ENCODE results near the gene RABAC1. TPM values are rescaled to one million over a fixed set of nuclear protein-coding genes. Genes with fewer than 3 reads are reported as not detected.

Gene RABAC1
- total and polyA plus RNA-seq, 10 of the 15 experiments (the other 5 are each of a cell fraction or from before 2014, with no cell fraction given), result 10.9 to 115 (median 49.2) TPM

DNA sequence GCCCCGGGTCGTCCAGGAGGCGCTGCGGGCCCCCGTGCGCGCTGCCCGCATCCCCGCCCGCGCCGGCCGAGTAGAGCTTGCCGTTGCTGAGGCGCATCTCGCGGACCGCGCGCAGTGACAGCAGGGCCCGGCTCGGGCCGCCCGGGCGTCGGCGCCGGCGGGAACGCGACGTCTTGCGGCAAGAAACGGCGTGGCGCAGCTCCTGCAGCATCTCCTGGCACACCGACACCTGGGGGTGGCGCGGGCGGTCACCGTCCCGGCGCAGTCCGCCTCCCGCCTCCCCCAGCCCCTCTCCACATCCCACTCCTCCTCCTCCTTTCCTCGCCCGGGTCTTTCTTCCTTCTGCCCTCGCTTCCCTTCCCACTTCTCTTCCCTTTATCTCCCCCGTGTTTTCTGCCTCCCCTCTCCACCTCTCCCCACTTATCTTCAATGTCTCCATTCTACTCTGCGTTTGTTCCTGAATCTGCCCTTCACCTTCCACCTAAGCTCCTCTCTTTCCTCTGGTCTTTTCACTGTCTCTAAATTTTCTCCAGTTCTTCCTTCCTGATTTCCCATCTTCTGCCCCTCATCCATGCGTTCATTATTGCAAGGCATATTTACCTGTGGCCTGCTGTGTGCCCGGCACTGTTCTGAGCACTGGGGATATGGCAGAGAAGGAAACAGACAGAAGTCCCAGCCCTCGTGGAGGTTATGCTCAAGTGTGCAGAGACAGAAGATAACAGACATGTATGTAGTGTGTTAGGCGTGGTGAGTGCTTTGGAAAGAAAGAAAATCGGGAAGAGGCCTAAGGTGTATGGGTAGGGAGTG is 40.2 kb upstream of the RABAC1 start:
- H3K27me3 ChIP-seq (replicated peaks in 1 of 2; ENCODE audit: control insufficient read depth in 2 of 2, insufficient read depth in 2 of 2, low read length in 1 of 2), result peaks cover 3 to 21% of the 10 kb centered on the region in 2 experiments; a peak in 2 of 4 replicates
- no peak overlapping the region for H3K4me3 ChIP-seq
- no peaks in the 10 kb centered on the region for H4K20me1 ChIP-seq (ENCODE audit: control insufficient read depth, insufficient read depth)
- intact Hi-C loops (cut with micrococcal nuclease; ENCODE audit: unreplicated experiment) (no loop called here), in situ Hi-C loops (cut with MboI) (no loop called here)
- ChIA-PET SMC1A (ENCODE audit: uncharacterized antibody, unreplicated experiment) (no interaction called here), CTCF (interaction anchor here (1.2 to 1.6 kb wide), 2 partner anchors 21 to 35 kb away, joined by 3 to 10 read pairs; no protein-coding TSS in a partner anchor), POLR2A (no interaction called here), RAD21 (ENCODE audit: unreplicated experiment) (no interaction called here)
- FAIRE-seq, result no peak
- no peak overlapping the region for H3K9ac ChIP-seq (ENCODE audit: control insufficient read depth, insufficient read depth, low read length)
- H3K4me2 ChIP-seq (ENCODE audit: control insufficient read depth, insufficient read depth), result no peak overlapping the region
- BruUV-seq (replicated peaks), result no TSS peak
- no peak for ATAC-seq
- no peaks in the 10 kb centered on the region; the same call in 1 of the 2 replicates for H3K4me1 ChIP-seq (ENCODE audit: control insufficient read depth, insufficient read depth, low read length)
- TF ChIP-seq MEF2A (IDR thresholded peaks at IDR 0.05; ENCODE audit: insufficient read depth, low read depth, low read length), result no peak
- no peak for TF ChIP-seq POU2F2 (IDR thresholded peaks at IDR 0.05; ENCODE audit: borderline replicate concordance, low read depth, low read length)
- no peak for TF ChIP-seq NFYB (IDR thresholded peaks at IDR 0.05; ENCODE audit: insufficient read depth, low read depth, low read length)
- TF ChIP-seq, protein P1, sequence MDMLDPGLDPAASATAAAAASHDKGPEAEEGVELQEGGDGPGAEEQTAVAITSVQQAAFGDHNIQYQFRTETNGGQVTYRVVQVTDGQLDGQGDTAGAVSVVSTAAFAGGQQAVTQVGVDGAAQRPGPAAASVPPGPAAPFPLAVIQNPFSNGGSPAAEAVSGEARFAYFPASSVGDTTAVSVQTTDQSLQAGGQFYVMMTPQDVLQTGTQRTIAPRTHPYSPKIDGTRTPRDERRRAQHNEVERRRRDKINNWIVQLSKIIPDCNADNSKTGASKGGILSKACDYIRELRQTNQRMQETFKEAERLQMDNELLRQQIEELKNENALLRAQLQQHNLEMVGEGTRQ (IDR thresholded peaks at IDR 0.05; ENCODE audit: borderline replicate concordance, low read depth, low read length), result no peak
- TF ChIP-seq, protein P2, sequence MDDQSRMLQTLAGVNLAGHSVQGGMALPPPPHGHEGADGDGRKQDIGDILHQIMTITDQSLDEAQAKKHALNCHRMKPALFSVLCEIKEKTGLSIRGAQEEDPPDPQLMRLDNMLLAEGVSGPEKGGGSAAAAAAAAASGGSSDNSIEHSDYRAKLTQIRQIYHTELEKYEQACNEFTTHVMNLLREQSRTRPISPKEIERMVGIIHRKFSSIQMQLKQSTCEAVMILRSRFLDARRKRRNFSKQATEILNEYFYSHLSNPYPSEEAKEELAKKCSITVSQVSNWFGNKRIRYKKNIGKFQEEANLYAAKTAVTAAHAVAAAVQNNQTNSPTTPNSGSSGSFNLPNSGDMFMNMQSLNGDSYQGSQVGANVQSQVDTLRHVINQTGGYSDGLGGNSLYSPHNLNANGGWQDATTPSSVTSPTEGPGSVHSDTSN (IDR thresholded peaks at IDR 0.05; ENCODE audit: insufficient replicate concordance, low read depth, low read length), result no peak
- TF ChIP-seq, protein P3, sequence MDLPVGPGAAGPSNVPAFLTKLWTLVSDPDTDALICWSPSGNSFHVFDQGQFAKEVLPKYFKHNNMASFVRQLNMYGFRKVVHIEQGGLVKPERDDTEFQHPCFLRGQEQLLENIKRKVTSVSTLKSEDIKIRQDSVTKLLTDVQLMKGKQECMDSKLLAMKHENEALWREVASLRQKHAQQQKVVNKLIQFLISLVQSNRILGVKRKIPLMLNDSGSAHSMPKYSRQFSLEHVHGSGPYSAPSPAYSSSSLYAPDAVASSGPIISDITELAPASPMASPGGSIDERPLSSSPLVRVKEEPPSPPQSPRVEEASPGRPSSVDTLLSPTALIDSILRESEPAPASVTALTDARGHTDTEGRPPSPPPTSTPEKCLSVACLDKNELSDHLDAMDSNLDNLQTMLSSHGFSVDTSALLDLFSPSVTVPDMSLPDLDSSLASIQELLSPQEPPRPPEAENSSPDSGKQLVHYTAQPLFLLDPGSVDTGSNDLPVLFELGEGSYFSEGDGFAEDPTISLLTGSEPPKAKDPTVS (IDR thresholded peaks at IDR 0.05; ENCODE audit: low read depth, low read length), result no peak
- TF ChIP-seq, protein P4, sequence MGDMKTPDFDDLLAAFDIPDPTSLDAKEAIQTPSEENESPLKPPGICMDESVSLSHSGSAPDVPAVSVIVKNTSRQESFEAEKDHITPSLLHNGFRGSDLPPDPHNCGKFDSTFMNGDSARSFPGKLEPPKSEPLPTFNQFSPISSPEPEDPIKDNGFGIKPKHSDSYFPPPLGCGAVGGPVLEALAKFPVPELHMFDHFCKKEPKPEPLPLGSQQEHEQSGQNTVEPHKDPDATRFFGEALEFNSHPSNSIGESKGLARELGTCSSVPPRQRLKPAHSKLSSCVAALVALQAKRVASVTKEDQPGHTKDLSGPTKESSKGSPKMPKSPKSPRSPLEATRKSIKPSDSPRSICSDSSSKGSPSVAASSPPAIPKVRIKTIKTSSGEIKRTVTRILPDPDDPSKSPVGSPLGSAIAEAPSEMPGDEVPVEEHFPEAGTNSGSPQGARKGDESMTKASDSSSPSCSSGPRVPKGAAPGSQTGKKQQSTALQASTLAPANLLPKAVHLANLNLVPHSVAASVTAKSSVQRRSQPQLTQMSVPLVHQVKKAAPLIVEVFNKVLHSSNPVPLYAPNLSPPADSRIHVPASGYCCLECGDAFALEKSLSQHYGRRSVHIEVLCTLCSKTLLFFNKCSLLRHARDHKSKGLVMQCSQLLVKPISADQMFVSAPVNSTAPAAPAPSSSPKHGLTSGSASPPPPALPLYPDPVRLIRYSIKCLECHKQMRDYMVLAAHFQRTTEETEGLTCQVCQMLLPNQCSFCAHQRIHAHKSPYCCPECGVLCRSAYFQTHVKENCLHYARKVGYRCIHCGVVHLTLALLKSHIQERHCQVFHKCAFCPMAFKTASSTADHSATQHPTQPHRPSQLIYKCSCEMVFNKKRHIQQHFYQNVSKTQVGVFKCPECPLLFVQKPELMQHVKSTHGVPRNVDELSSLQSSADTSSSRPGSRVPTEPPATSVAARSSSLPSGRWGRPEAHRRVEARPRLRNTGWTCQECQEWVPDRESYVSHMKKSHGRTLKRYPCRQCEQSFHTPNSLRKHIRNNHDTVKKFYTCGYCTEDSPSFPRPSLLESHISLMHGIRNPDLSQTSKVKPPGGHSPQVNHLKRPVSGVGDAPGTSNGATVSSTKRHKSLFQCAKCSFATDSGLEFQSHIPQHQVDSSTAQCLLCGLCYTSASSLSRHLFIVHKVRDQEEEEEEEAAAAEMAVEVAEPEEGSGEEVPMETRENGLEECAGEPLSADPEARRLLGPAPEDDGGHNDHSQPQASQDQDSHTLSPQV (IDR thresholded peaks at IDR 0.05), result no peak
- no peak overlapping the region for H3K27ac ChIP-seq (ENCODE audit: control insufficient read depth, insufficient read depth)
- DNase-seq (ENCODE audit: low read depth, low spot score), result no peak
- no peak overlapping the region for H2AFZ ChIP-seq (ENCODE audit: control insufficient read depth, low read depth, low read length)
- 34% methylated on average over 12 of the region's 55 CpGs for WGBS (ENCODE audit: insufficient coverage, insufficient replicate concordance, low lambda C conversion rate, missing lambda C conversion rate)
- no peaks in the 10 kb centered on the region for H3K9me3 ChIP-seq (replicated peaks; ENCODE audit: control insufficient read depth, insufficient read depth, low read length)
- H3K79me2 ChIP-seq (ENCODE audit: control insufficient read depth, insufficient read depth, low read length), result no peaks in the 10 kb centered on the region
- H3K36me3 ChIP-seq (ENCODE audit: control insufficient read depth in 2 of 2, insufficient read depth in 2 of 2, low read length in 1 of 2), result no peaks in the 10 kb centered on the region
